Breast epithelium (tissue), 4 donors: ENCODE data around the gene AOAH. TPM values are rescaled to one million over a fixed set of nuclear protein-coding genes. Genes with fewer than 3 reads are reported as not detected.

Source experiments
- DNase-seq, 2 donors: peaks; one replicate each; pipeline ENCODE4 v3.0.0-alpha.2; 2019; ENCODE audit warnings: low spot score in 2 of 2
- H3K27ac ChIP-seq, 2 donors: fragments of 200-600 bp; sonication (generic) in 1 of 2; one replicate each; pipeline ENCODE4 v1.5.1; 2016 to 2019; ENCODE audit warnings: mild to moderate bottlenecking in 1 of 2
- H3K27me3 ChIP-seq, 2 donors: fragments of 200-600 bp; sonication (generic) in 1 of 2; one replicate each; pipeline versions ENCODE4 v1.5.1 to v1.6.0; 2017 to 2019; ENCODE audit warnings: control low read depth in 1 of 2, mild to moderate bottlenecking in 1 of 2
- H3K36me3 ChIP-seq: fragments of 200-600 bp; one replicate; pipeline ENCODE4 v1.5.1; 2019
- H3K4me1 ChIP-seq, 2 donors: fragments of 200-600 bp; sonication (generic); one replicate each; pipeline ENCODE4 v1.5.1; 2016 to 2019; ENCODE audit warnings: control low read depth in 1 of 2
- H3K4me3 ChIP-seq, 3 donors: fragments of 200-600 bp; sonication (generic); 1 replicate in 2 of 3; 2 replicates in 1 of 3; pipeline ENCODE4 v1.5.1; 2016 to 2019; ENCODE audit warnings: mild to moderate bottlenecking in 3 of 3, moderate library complexity in 2 of 3
- H3K9me3 ChIP-seq, 2 donors: fragments of 200-600 bp; sonication (generic) in 1 of 2; one replicate each; pipeline ENCODE4 v1.5.1; 2016 to 2019; ENCODE audit warnings: control low read depth in 1 of 2
- POLR2A ChIP-seq: fragments of 450-650 bp; IDR thresholded peaks from one replicate; pipeline ENCODE4 v1.6.1; 2016; ENCODE audit warnings: antibody characterized with exemption, mild to moderate bottlenecking, moderate library complexity
- POLR2AphosphoS5 ChIP-seq, 3 donors: sonication (generic); formaldehyde crosslinking; IDR thresholded peaks; one replicate each; pipeline ENCODE4 v1.6.1; 2017; ENCODE audit warnings: antibody characterized with exemption in 3 of 3
- intact Hi-C: fragments of 100-400 bp; cut with DNase I; formaldehyde crosslinking; loops from one replicate; pipeline ENCODE4 v1.15.1; 2023; ENCODE audit warnings: low total_unique reads
- total RNA-seq, 3 donors: library from RNA; depleted of rRNA; stranded (reverse); fragments of >200 nt; gene quantifications; one replicate each; pipeline ENCODE4 v1.1.0, GENCODE V29; 2016
- TF ChIP-seq, protein P1 (sequence below), 3 donors: fragments of 450-650 bp; IDR thresholded peaks; one replicate each; pipeline ENCODE4 v1.5.1; 2016 to 2017; ENCODE audit warnings: antibody characterized with exemption in 3 of 3, mild to moderate bottlenecking in 3 of 3, moderate library complexity in 3 of 3

AOAH gene
- total RNA-seq, 3 donors from 2014 or later, result 4.6 to 13.3 (median 10.8) TPM

DNA sequence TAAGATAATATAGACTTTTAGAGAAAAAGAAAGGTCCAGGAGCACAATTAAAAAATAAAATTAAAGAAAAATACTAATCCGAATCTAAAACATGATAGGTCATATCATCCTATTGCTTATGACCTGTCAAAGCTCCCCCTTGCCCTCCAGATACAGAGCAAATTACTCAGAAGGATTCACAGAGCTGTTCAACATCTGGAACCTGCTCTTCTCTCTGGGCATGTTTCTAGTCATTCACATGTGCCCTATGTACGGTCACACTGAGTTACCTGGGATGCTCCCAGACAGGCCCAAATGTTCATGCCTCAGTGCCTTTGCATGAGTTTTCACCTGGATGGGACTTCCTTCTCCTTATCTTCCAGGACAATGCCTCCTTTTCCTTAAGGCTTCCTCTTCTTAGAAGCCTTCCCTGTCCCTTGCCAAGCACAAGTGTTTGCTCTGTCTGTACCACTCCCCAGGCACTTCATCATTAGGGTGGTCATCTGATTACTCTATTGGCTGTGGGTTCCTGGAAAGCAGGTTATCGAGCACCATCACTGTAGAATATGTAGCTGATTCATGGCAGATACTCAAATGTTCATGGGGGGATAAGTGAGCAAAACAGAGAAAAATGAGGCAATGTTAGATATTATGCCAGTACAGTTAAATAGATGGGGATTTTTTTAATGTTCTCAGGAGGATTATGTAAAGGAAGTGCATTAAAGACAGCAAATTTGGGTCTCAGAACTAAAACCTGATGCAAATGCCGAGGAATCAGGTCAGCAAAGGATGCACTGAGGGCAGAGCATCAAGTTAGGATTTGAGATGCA is 12.0 kb upstream of the AOAH start:
- no peaks in the 10 kb centered on the region for H3K4me1 ChIP-seq
- no peaks in the 10 kb centered on the region for H3K27me3 ChIP-seq
- DNase-seq, result no peak
- intact Hi-C loops, result no loop called here
- no peak overlapping the region for H3K27ac ChIP-seq
- TF ChIP-seq POLR2A (no peak), POLR2AphosphoS5 (IDR thresholded peaks at IDR 0.05) (no peak)
- TF ChIP-seq, protein P1, sequence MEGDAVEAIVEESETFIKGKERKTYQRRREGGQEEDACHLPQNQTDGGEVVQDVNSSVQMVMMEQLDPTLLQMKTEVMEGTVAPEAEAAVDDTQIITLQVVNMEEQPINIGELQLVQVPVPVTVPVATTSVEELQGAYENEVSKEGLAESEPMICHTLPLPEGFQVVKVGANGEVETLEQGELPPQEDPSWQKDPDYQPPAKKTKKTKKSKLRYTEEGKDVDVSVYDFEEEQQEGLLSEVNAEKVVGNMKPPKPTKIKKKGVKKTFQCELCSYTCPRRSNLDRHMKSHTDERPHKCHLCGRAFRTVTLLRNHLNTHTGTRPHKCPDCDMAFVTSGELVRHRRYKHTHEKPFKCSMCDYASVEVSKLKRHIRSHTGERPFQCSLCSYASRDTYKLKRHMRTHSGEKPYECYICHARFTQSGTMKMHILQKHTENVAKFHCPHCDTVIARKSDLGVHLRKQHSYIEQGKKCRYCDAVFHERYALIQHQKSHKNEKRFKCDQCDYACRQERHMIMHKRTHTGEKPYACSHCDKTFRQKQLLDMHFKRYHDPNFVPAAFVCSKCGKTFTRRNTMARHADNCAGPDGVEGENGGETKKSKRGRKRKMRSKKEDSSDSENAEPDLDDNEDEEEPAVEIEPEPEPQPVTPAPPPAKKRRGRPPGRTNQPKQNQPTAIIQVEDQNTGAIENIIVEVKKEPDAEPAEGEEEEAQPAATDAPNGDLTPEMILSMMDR (IDR thresholded peaks at IDR 0.05), result no peak
- H3K4me3 ChIP-seq, result no peak overlapping the region
- H3K9me3 ChIP-seq, result no peaks in the 10 kb centered on the region
- H3K36me3 ChIP-seq, result no peaks in the 10 kb centered on the region

DNA sequence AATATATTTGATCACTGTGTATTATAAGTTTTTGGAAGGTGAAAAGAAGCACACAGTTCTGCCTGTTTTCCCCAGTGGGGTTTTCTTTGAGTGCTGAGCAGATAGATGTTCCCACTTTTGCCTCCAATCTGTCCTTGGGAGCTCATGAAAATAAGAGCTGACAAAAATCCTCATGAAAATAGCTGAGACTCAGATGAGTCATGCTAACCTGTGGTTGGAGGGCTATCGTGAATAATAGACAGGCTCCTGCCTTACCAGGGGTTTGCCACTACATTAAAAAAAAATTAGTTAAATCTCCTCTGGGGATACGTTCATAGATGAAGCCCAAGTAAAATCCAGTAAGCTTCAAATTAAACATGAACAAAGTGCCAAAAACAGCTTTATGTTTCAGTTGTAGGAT is 10.9 kb upstream of the AOAH start:
- no peaks in the 10 kb centered on the region for H3K9me3 ChIP-seq
- TF ChIP-seq POLR2AphosphoS5 (IDR thresholded peaks at IDR 0.05) (no peak), POLR2A (no peak)
- TF ChIP-seq, protein P1 (IDR thresholded peaks at IDR 0.05), result no peak
- H3K36me3 ChIP-seq, result no peaks in the 10 kb centered on the region
- no peaks in the 10 kb centered on the region for H3K4me1 ChIP-seq
- DNase-seq, result no peak
- H3K4me3 ChIP-seq, result no peak overlapping the region
- intact Hi-C loops, result no loop called here
- no peak overlapping the region for H3K27ac ChIP-seq
- no peaks in the 10 kb centered on the region for H3K27me3 ChIP-seq

DNA sequence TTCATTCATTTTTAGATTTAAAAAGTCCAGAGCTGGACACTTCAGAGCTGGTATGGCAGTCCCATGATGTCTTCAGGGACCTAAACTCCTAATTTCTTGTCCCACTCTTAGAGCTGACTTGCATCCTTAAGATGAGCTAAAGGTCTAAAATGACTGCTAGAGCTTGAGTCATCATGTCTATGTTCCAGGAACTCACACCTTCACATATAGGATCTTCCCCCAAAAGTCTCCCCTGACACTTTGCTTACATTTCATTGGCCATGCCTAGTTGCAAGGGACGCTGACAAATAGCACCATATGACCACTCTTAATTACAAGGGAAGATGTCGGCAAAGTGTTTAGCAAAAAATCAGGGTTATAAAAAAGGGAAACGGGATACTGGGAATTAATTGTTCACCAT is 10.4 kb upstream of the AOAH start:
- intact Hi-C loops, result no loop called here
- TF ChIP-seq POLR2AphosphoS5 (IDR thresholded peaks at IDR 0.05), result no peak
- TF ChIP-seq POLR2A, result no peak
- TF ChIP-seq, protein P1 (IDR thresholded peaks at IDR 0.05), result no peak
- no peaks in the 10 kb centered on the region for H3K27me3 ChIP-seq

DNA sequence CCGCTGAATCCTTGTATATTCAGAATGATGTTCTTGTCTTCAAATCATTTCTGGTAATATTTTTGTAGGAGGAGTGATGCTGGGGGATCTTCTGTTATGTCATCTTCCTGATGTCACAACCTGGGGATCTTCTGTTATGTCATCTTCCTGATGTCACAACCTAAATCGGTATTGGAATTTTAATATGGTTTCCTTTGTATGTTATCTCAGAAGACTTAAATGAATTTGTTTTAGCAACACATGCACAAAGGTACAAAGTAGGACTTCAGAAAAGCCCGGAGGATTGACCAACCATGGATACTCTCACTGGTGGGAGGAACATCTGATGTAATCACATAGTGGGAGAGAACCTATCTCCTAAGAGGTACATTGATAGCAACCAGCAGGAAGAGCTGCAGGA is 9.1 kb upstream of the AOAH start:
- intact Hi-C loops, result no loop called here
- Histone ChIP-seq H3K4me3 (no peak overlapping the region), H3K9me3 (peaks cover 3 to 5% of the 10 kb centered on the region in 2 donors), H3K27me3 (no peaks in the 10 kb centered on the region), H3K4me1 (no peaks in the 10 kb centered on the region), H3K27ac (no peak overlapping the region), H3K36me3 (no peaks in the 10 kb centered on the region)
- no peak for DNase-seq
- TF ChIP-seq, protein P1 (IDR thresholded peaks at IDR 0.05), result no peak
- TF ChIP-seq POLR2A (no peak), POLR2AphosphoS5 (IDR thresholded peaks at IDR 0.05) (no peak)

More for the DNA sequence above, 10.4 kb upstream of the AOAH start:
- no peak overlapping the region for H3K4me3 ChIP-seq
- no peak for DNase-seq
- H3K9me3 ChIP-seq, result no peaks in the 10 kb centered on the region
- no peaks in the 10 kb centered on the region for H3K36me3 ChIP-seq
- no peak overlapping the region for H3K27ac ChIP-seq
- H3K4me1 ChIP-seq, result no peaks in the 10 kb centered on the region

DNA sequence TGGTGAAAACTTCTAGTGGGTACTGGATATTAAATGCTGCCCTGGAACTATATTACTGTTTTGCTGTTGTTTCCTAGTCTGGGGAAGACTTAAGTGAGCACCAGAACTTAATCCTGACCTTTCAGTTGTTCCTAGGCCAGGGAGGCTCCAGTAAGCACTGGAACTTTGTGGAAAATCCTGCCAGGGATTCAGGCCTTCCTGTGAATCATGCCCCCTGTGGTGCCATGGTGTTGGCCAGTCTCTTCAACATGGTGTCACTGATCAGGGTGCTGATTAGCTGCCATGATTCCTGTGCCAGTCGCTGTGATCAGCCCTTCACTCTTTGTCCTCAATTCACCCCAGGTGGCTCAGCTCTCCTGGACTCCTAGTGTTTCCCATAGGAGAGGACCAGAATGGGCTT is 8.5 kb upstream of the AOAH start:
- no peak overlapping the region for H3K4me3 ChIP-seq
- peaks cover 3 to 5% of the 10 kb centered on the region in 2 donors for H3K9me3 ChIP-seq
- H3K27ac ChIP-seq, result no peak overlapping the region
- intact Hi-C loops, result no loop called here
- DNase-seq, result no peak
- H3K27me3 ChIP-seq, result no peaks in the 10 kb centered on the region
- TF ChIP-seq, protein P1 (IDR thresholded peaks at IDR 0.05), result no peak
- TF ChIP-seq POLR2A, result no peak
- H3K36me3 ChIP-seq, result no peaks in the 10 kb centered on the region
- no peaks in the 10 kb centered on the region for H3K4me1 ChIP-seq
